Naive thymus-derived CD8-positive, alpha-beta T cell (primary cell): ENCODE results near the gene ZNF423. TPM values are rescaled to one million over a fixed set of nuclear protein-coding genes. Genes with fewer than 3 reads are reported as not detected.

Experiments
- ATAC-seq, 2 donors: fragments of 150-1000 bp; cut with Tn5 transposase in 1 of 2; sonication (Bioruptor Pico), chemical (Tn5 transposase) in 1 of 2; 1 replicate in 1 of 2; 2 replicates in 1 of 2; pipeline ENCODE4 v1.10.0; 2021; ENCODE audit warnings: mild to moderate bottlenecking in 2 of 2, moderate library complexity in 2 of 2
- POLR2A ChIA-PET: fragments of 350-600 bp; sonication (Branson Sonifier 250); formaldehyde crosslinking; loops from one replicate; lab custom pipeline; 2021; ENCODE audit warnings: antibody characterized with exemption; lab: Charles Lee
- DNase-seq, 10 donors: peaks; one replicate each; pipeline versions ENCODE4 v3.0.0 to v3.0.0-alpha.2; 2020 to 2022
- H3K27ac Mint-ChIP-seq, 10 donors: one replicate each; pipeline ENCODE4 v1.8.0; 2020 to 2022; ENCODE audit warnings: mild to moderate bottlenecking in 10 of 10, mixed read lengths in 10 of 10, moderate library complexity in 4 of 10, inconsistent platforms in 1 of 10
- H3K27me3 Mint-ChIP-seq, 5 donors: one replicate each; pipeline ENCODE4 v1.8.0; 2021 to 2022; ENCODE audit warnings: mixed read lengths in 5 of 5
- H3K36me3 Mint-ChIP-seq, 3 donors: one replicate each; pipeline ENCODE4 v1.8.0; 2020 to 2022; ENCODE audit warnings: mixed read lengths in 3 of 3, mild to moderate bottlenecking in 2 of 3, inconsistent platforms in 1 of 3
- H3K4me1 Mint-ChIP-seq, 4 donors: one replicate each; pipeline ENCODE4 v1.8.0; 2021 to 2022; ENCODE audit warnings: mixed read lengths in 4 of 4
- H3K4me3 Mint-ChIP-seq, 10 donors: one replicate each; pipeline ENCODE4 v1.8.0; 2020 to 2022; ENCODE audit warnings: mild to moderate bottlenecking in 10 of 10, mixed read lengths in 10 of 10, moderate library complexity in 6 of 10, inconsistent platforms in 1 of 10
- H3K9me3 Mint-ChIP-seq, 9 donors: one replicate each; pipeline ENCODE4 v1.8.0; 2020 to 2022; ENCODE audit warnings: mixed read lengths in 9 of 9, mild to moderate bottlenecking in 3 of 9, inconsistent platforms in 1 of 9, moderate library complexity in 1 of 9
- polyA plus RNA-seq, 3 donors: library from polyadenylated mRNA; unstranded; fragments of 300-500 nt; fragmentation: Illumina TruSeq; gene quantifications; one replicate each; pipeline ENCODE4 v1.2.3, GENCODE V29; 2021
- total RNA-seq, 8 experiments: library from RNA in 2 of 8; stranded (reverse) in 2 of 8; gene quantifications; one replicate each; pipeline ENCODE4 v1.2.3 and lab custom pipeline; 2021 to 2026

Gene ZNF423
- total and polyA plus RNA-seq, 5 experiments from 2014 or later = not detected

- POLR2A ChIA-PET = no interaction called here
- Mint-ChIP-seq H3K27ac (no peak overlapping the region), H3K4me3 (no peak overlapping the region), H3K36me3 (no peaks in the 10 kb centered on the region), H3K4me1 (peaks cover 9 to 19% (median 10%) of the 10 kb centered on the region in 4 donors), H3K9me3 (no peaks in the 10 kb centered on the region), H3K27me3 (peaks cover 0 to 5% (median 0%) of the 10 kb centered on the region in 5 donors)
- DNase-seq (no peak), ATAC-seq (no peak)
Measured at GRCh38 chr16:49499414-49499785, 356.5 kb downstream of the ZNF423 start.

DNA sequence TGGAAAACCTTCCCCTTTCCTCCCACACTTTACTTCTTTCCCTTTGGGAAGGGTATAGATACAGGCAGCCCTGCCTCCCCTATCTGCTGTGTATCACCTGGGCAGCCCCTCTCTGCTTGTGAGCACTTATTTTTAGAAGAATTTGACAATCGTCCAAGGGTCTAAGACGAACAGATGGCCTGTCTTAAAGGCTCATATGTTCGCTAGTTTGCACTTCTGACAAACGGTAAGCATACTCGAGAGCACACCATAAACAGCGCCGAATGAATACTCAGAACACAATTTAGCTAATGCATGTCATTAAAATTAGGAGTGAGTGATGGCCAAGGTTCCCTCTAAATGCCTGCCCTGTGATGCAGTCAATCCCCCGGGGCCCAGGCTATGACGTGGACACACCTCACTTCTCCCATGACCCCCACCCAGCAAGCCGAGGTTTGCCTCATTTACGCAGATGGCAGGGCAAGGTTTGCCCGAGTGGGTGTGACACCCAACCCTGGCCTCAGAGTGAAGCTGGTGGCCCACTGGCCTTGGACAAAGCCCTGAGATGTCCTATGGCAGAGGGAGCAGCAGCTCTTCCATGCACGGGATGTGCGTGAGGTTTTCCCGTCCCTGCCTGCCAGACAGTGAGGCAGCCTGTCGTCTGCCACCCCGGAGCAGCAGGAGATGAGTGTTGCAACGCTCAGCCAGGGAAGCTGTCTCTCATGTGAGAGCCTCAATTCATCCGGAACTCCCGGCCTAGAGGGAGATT, 357.1 kb downstream of the ZNF423 start:
- no peak for DNase-seq
- POLR2A ChIA-PET = interaction anchor here (0.6 kb wide), 1 partner anchor 35 kb away, joined by 6 read pairs; no protein-coding TSS in a partner anchor
- ATAC-seq = no peak
- H3K27me3 Mint-ChIP-seq = peaks cover 0 to 5% (median 0%) of the 10 kb centered on the region in 5 donors
- H3K4me3 Mint-ChIP-seq = no peak overlapping the region
- no peaks in the 10 kb centered on the region for H3K36me3 Mint-ChIP-seq
- no peak overlapping the region for H3K27ac Mint-ChIP-seq
- peaks cover 7 to 18% (median 10%) of the 10 kb centered on the region in 4 donors for H3K4me1 Mint-ChIP-seq
- H3K9me3 Mint-ChIP-seq = no peaks in the 10 kb centered on the region

DNA sequence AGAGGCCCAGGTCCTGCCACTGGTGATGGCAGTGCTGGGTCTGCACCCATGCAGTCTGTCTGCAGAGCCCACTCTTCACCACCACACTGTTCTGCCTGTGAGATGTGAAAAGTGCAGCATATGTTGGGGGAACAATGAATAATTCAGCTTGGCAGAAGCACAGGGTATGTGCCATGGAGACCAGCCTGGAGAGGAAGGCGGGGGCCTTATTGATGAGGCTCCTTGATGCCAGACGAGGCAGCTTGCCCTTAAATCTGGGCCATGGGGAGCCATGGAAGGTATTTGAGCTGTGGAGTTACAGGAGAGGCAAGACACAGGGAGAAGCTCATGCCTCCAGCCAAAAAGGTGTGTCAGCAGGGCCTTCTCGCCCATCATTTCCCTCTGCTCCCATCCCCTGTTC, 357.6 kb downstream of the ZNF423 start:
- H3K27me3 Mint-ChIP-seq = peaks cover 0 to 9% (median 0%) of the 10 kb centered on the region in 5 donors
- H3K4me3 Mint-ChIP-seq = no peak overlapping the region
- peaks cover 4 to 12% (median 6%) of the 10 kb centered on the region in 4 donors for H3K4me1 Mint-ChIP-seq
- no peaks in the 10 kb centered on the region for H3K9me3 Mint-ChIP-seq
- no peaks in the 10 kb centered on the region for H3K36me3 Mint-ChIP-seq
- no peak overlapping the region for H3K27ac Mint-ChIP-seq
- ATAC-seq = no peak
- POLR2A ChIA-PET = interaction anchor here (0.6 kb wide), 1 partner anchor 35 kb away, joined by 6 read pairs; no protein-coding TSS in a partner anchor
- no peak for DNase-seq

GRCh38 chr16:49497466-49497865, 358.4 kb downstream of the ZNF423 start:
- Mint-ChIP-seq H3K4me1 (peaks cover 0 to 7% (median under 1%) of the 10 kb centered on the region in 4 donors), H3K36me3 (no peaks in the 10 kb centered on the region), H3K27me3 (peaks cover 0 to 9% (median 0%) of the 10 kb centered on the region in 5 donors), H3K9me3 (no peaks in the 10 kb centered on the region), H3K4me3 (no peak overlapping the region), H3K27ac (peak overlapping the region in 1 of 10 donors; percentile 53)
- ATAC-seq (no peak), DNase-seq (no peak)
- POLR2A ChIA-PET = no interaction called here

DNA sequence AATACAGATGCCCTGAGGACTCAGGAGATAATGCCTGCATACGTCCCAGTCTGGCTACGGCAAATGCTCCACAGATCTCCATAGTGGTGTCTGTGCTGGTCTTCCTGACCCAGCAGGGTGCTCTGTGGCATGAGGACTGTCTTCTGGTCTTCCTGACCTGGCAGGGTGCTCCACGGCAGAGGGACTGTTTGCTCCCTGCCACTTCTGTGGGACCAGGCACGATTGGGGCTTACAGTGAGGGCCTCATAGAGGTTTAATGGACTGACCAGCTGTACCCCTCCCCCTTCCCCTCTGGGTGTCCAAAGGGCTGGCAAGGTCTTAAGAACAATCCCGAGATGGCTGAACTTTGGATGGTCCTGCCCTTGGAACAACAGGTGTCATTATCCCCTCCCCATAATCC, 359.3 kb downstream of the ZNF423 start:
- Mint-ChIP-seq H3K36me3 (no peaks in the 10 kb centered on the region), H3K27ac (no peak overlapping the region), H3K4me3 (no peak overlapping the region), H3K27me3 (peaks cover 0 to 9% (median 0%) of the 10 kb centered on the region in 5 donors), H3K4me1 (peaks cover 0 to 1% (median 0%) of the 10 kb centered on the region in 4 donors), H3K9me3 (no peaks in the 10 kb centered on the region)
- POLR2A ChIA-PET = no interaction called here
- ATAC-seq = no peak
- no peak for DNase-seq

GRCh38 chr16:49495596-49496355, 360.1 kb downstream of the ZNF423 start:
- Mint-ChIP-seq H3K4me3 (no peak overlapping the region), H3K9me3 (no peaks in the 10 kb centered on the region), H3K36me3 (no peaks in the 10 kb centered on the region), H3K27ac (no peak overlapping the region), H3K27me3 (peaks cover 0 to 9% (median 2%) of the 10 kb centered on the region in 5 donors), H3K4me1 (peaks cover 0 to 1% (median 0%) of the 10 kb centered on the region in 4 donors)
- POLR2A ChIA-PET = no interaction called here
- ATAC-seq (no peak), DNase-seq (no peak)

- ATAC-seq (no peak), DNase-seq (no peak)
- Mint-ChIP-seq H3K9me3 (no peaks in the 10 kb centered on the region), H3K36me3 (no peaks in the 10 kb centered on the region), H3K27ac (peak overlapping the region in 1 of 10 donors; percentile 3), H3K27me3 (peaks cover 0 to 9% (median 2%) of the 10 kb centered on the region in 5 donors), H3K4me3 (no peak overlapping the region), H3K4me1 (peaks cover 0 to 1% (median 0%) of the 10 kb centered on the region in 4 donors)
- POLR2A ChIA-PET = no interaction called here
Measured at GRCh38 chr16:49494891-49495566, 360.9 kb downstream of the ZNF423 start.

- DNase-seq = no peak
Measured at GRCh38 chr16:49494474-49494873, 361.4 kb downstream of the ZNF423 start.

GRCh38 chr16:49493836-49494235, 362.1 kb downstream of the ZNF423 start:
- ATAC-seq = no peak
- H3K36me3 Mint-ChIP-seq = no peaks in the 10 kb centered on the region
- POLR2A ChIA-PET = no interaction called here
- H3K4me1 Mint-ChIP-seq = peaks cover 0 to 1% (median 0%) of the 10 kb centered on the region in 4 donors
- peaks cover 0 to 9% (median 2%) of the 10 kb centered on the region in 5 donors for H3K27me3 Mint-ChIP-seq
- no peak for DNase-seq
- H3K4me3 Mint-ChIP-seq = no peak overlapping the region
- H3K27ac Mint-ChIP-seq = peak overlapping the region in 2 of 10 donors; percentile 1 to 42
- no peaks in the 10 kb centered on the region for H3K9me3 Mint-ChIP-seq

More at GRCh38 chr16:49494474-49494873, 361.4 kb downstream of the ZNF423 start:
- Mint-ChIP-seq H3K4me3 (no peak overlapping the region), H3K9me3 (no peaks in the 10 kb centered on the region), H3K4me1 (peaks cover 0 to 1% (median 0%) of the 10 kb centered on the region in 4 donors), H3K27me3 (peaks cover 0 to 9% (median 2%) of the 10 kb centered on the region in 5 donors), H3K27ac (peak overlapping the region in 1 of 10 donors; percentile 8), H3K36me3 (no peaks in the 10 kb centered on the region)
- ATAC-seq = no peak
- POLR2A ChIA-PET = no interaction called here

DNA sequence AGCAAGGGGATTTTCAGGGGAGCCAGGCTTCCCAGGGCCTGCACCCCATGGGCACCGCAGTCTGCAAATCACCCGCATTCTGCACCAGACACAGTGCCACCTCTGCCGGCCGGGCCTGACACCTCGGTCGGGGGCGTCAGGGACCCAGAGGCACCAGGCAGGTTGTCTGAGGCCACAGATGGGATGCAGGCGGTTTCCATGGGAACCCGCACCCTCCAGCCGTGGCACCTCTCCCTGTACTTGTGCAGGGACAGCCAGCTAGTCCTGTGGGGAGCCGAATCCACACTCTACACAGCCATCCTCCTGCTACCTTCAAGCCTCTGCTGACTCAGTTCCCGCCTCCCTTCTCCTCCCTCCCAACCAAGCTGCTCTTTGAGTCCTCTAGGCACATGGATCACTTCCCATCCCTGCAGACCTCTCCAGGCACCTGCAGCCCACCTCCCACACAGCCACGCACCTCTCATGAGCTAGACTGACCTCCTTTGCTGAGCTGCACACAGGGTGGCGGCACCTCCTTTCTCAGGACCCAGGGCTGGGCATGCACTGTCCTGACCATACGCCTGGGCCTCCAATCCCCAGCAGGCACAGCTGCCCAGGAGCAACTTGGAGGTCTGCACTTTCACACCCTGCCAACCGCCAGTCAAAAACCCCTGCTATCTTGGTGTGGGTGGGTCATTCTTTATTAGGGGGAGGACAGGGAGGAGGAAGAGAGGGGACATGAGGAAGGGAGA, 362.9 kb downstream of the ZNF423 start:
- peaks cover 0 to 1% (median 0%) of the 10 kb centered on the region in 4 donors for H3K4me1 Mint-ChIP-seq
- H3K9me3 Mint-ChIP-seq = no peaks in the 10 kb centered on the region
- DNase-seq (peak in 1 of 10 donors; percentile 24), ATAC-seq (no peak)
- H3K4me3 Mint-ChIP-seq = peak overlapping the region in 3 of 10 donors; percentile 11 to 41 (median 39)
- peaks cover 0 to 9% (median 2%) of the 10 kb centered on the region in 5 donors for H3K27me3 Mint-ChIP-seq
- no peaks in the 10 kb centered on the region for H3K36me3 Mint-ChIP-seq
- H3K27ac Mint-ChIP-seq = peak overlapping the region in 2 of 10 donors; percentile 42 to 48
- POLR2A ChIA-PET = no interaction called here

DNA sequence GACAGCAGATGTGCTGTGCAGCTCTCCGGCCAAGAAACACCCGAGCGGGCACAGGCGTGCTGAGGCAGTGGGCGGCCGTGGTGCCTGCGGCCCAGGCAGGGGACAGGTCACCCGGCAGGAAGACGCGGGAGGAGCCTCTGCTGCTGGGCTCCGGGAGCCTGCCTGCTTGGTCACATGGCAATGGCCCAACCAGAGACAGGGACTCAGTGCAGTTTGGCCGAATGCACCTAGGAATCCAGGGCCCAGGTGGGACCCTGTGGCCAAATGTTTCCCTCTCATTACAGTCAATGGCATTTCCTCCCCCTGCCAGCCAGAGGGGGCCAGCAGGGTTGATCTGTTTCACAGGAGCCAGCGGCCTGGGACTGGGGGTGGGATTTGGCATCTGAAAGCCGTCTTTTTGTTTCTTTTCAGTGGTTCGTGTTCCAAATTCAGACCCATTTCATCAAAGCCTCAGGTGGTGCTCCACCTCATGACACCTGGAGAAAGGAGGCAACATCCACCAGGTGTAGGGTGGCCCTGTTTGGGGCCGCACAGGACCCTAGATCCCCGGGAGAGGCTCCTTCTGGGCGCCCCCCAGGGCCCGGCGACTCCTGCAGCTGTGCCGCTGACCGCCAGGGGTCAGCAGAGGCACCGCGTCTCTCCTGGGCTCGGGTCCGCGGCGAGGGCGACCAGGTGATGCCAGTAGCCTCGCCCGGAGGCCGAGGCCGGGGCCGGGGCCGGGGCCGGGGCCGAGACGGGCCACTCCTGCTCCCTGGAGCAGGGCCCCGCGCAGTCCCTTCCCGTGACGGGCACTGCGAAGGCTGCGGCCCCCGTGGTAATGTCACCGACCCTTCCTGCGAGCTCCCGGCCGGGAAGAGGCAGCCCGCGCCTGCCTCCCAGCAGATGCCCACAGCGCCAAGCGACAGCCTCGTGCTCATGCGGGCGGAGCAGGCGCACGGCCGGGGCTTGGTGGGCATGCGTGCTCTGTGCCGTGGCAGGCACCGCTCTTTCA, 363.8 kb downstream of the ZNF423 start:
- Mint-ChIP-seq H3K27me3 (peaks cover 0 to 9% (median 2%) of the 10 kb centered on the region in 5 donors), H3K4me3 (peak overlapping the region in 3 of 10 donors; percentile 41 to 45 (median 41)), H3K9me3 (no peaks in the 10 kb centered on the region), H3K4me1 (peaks cover 0 to 1% (median 0%) of the 10 kb centered on the region in 4 donors), H3K27ac (no peak overlapping the region), H3K36me3 (no peaks in the 10 kb centered on the region)
- peak in 9 of 10 donors; percentile 31 to 69 (median 46) for DNase-seq
- POLR2A ChIA-PET = no interaction called here
- ATAC-seq = peak; percentile 68 to 82
